GM12891 (cell line): ENCODE measurements around the gene ZKSCAN3.
"Not testable (repeated sequence)": the region's sequence is repeated elsewhere in the genome, so short reads cannot be mapped to it uniquely, and the experiment has no call there.

ENCODE experiments used
- DNase-seq: peaks from one replicate; pipeline ENCODE4 v3.0.0; 2011; ENCODE audit warnings: low spot score; ENCODE audit not compliant: insufficient read length
- FAIRE-seq: peaks from 2 replicates; lab custom pipeline; 2011; peaks lifted over from hg19 to GRCh38; lab: Jason Lieb, UNC
- PAX5 ChIP-seq: IDR thresholded peaks from 2 replicates; pipeline ENCODE4 v1.6.1; 2011; ENCODE audit warnings: low read length, moderate library complexity, mild to moderate bottlenecking; ENCODE audit not compliant: insufficient read depth, severe bottlenecking
- POLR2A ChIP-seq: IDR thresholded peaks from 2 replicates; pipeline ENCODE4 v1.6.1; 2011; ENCODE audit warnings: low read depth, low read length, control low read depth
- POLR2AphosphoS5 ChIP-seq: IDR thresholded peaks from 2 replicates; pipeline ENCODE4 v1.6.1; 2011; ENCODE audit warnings: low read depth, low read length, control low read depth
- POU2F2 ChIP-seq: IDR thresholded peaks from 2 replicates; pipeline ENCODE4 v1.6.1; 2011; ENCODE audit warnings: low read depth, mild to moderate bottlenecking, control low read depth, low read length, moderate library complexity
- SPI1 ChIP-seq: IDR thresholded peaks from 2 replicates; pipeline ENCODE4 v1.6.1; 2011; ENCODE audit warnings: low read depth, low read length, control low read depth
- TAF1 ChIP-seq: IDR thresholded peaks from 2 replicates; pipeline ENCODE4 v1.6.1; 2011; ENCODE audit warnings: low read depth, low read length, control low read depth

Gene ZKSCAN3

GRCh38 chr6:28354688-28355554 lies 5.2 kb downstream of the ZKSCAN3 start:
- DNase-seq (no peak), FAIRE-seq (no peak)
- TF ChIP-seq POU2F2 = no peak
- no peak for TF ChIP-seq PAX5
- no peak for TF ChIP-seq SPI1

- FAIRE-seq (peak; percentile 93), DNase-seq (no peak)
Observed at GRCh38 chr6:28355743-28356665, 6.3 kb downstream of the ZKSCAN3 start.

GRCh38 chr6:28356666-28357020 lies 6.9 kb downstream of the ZKSCAN3 start:
- FAIRE-seq = no peak
- no peak for TF ChIP-seq POLR2A
- TF ChIP-seq POU2F2 = no peak
- no peak for TF ChIP-seq SPI1
- no peak for TF ChIP-seq TAF1
- no peak for TF ChIP-seq POLR2AphosphoS5
- no peak for TF ChIP-seq PAX5

More at GRCh38 chr6:28355743-28356665, 6.3 kb downstream of the ZKSCAN3 start:
- no peak for TF ChIP-seq TAF1
- no peak for TF ChIP-seq POLR2AphosphoS5
- TF ChIP-seq POLR2A = no peak
- TF ChIP-seq SPI1 = no peak
- TF ChIP-seq POU2F2 = no peak
- no peak for TF ChIP-seq PAX5

GRCh38 chr6:28357036-28357435 lies 7.3 kb downstream of the ZKSCAN3 start:
- TF ChIP-seq POU2F2 = no peak
- TF ChIP-seq POLR2A = no peak
- FAIRE-seq = no peak
- no peak for DNase-seq

More at GRCh38 chr6:28356666-28357020, 6.9 kb downstream of the ZKSCAN3 start:
- DNase-seq = no peak

- not testable (repeated sequence) for DNase-seq
- peak; percentile 65 for FAIRE-seq
Observed at GRCh38 chr6:28359562-28359961, 9.8 kb downstream of the ZKSCAN3 start.

- DNase-seq (no peak), FAIRE-seq (no peak)
- TF ChIP-seq POLR2A (no peak), TAF1 (no peak), SPI1 (no peak), PAX5 (no peak), POU2F2 (no peak), POLR2AphosphoS5 (no peak)
Observed at GRCh38 chr6:28360961-28361360, 11.2 kb downstream of the ZKSCAN3 start.

- not testable (repeated sequence) for DNase-seq, FAIRE-seq
Observed at GRCh38 chr6:28365590-28365989, 15.8 kb downstream of the ZKSCAN3 start.

GRCh38 chr6:28368522-28368921 lies 18.8 kb downstream of the ZKSCAN3 start:
- FAIRE-seq (peak; percentile 52), DNase-seq (peak; percentile 32)
- TF ChIP-seq SPI1 (peak; percentile 94), POU2F2 (no peak)

GRCh38 chr6:28369463-28369862 lies 19.7 kb downstream of the ZKSCAN3 start:
- FAIRE-seq (peak; percentile 13), DNase-seq (no peak)
- no peak for TF ChIP-seq TAF1
- no peak for TF ChIP-seq POU2F2
- no peak for TF ChIP-seq SPI1
- TF ChIP-seq POLR2A = no peak
- no peak for TF ChIP-seq PAX5
- no peak for TF ChIP-seq POLR2AphosphoS5

- FAIRE-seq (no peak), DNase-seq (no peak)
- TF ChIP-seq POU2F2 = no peak
- TF ChIP-seq PAX5 = no peak
- no peak for TF ChIP-seq POLR2A
- no peak for TF ChIP-seq TAF1
- TF ChIP-seq SPI1 = no peak
Observed at GRCh38 chr6:28370440-28370839, 20.7 kb downstream of the ZKSCAN3 start.

GRCh38 chr6:28371280-28371679 lies 21.5 kb downstream of the ZKSCAN3 start:
- FAIRE-seq = no peak
- no peak for DNase-seq
- TF ChIP-seq SPI1 (no peak), POU2F2 (no peak), PAX5 (no peak), POLR2A (no peak), TAF1 (no peak), POLR2AphosphoS5 (no peak)
